HG02943 (cell line): ENCODE measurements around the gene FAM118A.
A peak's percentile ranks its signal among the peaks of the same experiment; 100 is the strongest.
"Not testable (repeated sequence)": the region's sequence is repeated elsewhere in the genome, so short reads cannot be mapped to it uniquely, and the experiment has no call there.

Source experiments
- ATAC-seq: cut with Tn5 transposase; IDR thresholded peaks from one replicate; pipeline ENCODE4 v1.9.1; 2021; ENCODE audit warnings: mild to moderate bottlenecking, low read depth, moderate library complexity; ENCODE audit not compliant: unreplicated experiment

Gene FAM118A

DNA sequence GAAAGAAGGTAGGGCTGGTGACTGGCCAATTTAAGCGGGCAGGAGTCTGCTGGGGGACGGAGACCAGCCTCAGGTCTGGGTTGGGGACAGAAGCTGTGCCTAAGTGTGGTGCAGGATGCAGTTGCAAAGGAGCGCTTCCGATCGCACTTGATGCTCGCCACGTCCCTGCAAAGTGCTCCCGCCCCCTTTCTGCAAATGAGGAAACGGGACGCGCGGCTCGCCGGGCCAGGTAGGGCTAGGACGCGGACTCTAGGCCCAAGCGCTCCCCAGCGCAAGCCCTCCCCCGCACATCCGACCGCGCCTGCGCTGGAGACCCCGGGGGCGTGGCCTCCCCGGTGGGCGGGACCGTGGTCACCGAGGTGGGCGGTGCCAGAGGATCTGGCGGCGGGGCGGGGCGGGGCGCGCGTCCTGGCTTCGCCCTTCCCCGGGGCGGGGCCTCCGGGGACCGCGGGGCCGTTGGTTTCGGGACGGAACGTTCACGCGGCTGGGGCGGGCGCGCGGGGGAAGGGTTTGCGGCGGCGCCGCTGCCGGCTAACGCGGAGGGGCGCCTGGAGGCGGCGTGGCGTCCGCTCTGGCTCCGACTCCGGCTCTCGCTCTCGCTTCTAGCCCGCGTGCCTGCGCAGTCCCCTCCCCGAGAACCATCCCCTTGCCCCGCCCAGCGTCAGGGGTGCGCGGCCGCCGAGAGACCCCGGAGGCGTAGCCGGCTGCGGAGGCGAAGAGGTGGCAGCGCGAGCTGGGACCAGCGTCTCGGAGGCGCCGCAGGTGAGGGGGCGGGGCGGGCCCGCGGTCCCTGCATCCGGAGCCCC lies at the start of gene FAM118A:
Gene FAM118A, plus strand, starts transcription at position 513 of the 806 bp plus-strand sequence. CDS start 12,446 bp downstream, outside the sequence.
- ATAC-seq = peak; percentile 73

DNA sequence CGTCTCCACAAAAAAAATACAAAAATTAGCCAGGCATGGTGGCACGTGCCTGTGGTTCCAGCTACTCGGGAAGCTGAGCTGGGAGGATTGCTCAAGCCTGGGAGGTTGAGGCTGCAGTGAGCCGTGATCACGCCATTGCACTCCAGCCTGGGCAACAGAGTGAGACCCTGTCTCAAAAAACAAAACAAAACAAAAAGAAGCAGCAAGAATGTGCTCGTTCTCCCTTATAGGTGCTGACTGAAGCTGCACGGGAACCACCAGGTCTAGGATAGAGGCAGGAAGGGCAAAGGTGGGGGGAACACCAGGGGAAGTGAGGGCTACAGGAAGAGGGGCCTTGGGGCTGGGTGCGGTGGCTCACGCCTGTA lies 49.4 kb upstream of the FAM118A start:
- not testable (repeated sequence) for ATAC-seq

DNA sequence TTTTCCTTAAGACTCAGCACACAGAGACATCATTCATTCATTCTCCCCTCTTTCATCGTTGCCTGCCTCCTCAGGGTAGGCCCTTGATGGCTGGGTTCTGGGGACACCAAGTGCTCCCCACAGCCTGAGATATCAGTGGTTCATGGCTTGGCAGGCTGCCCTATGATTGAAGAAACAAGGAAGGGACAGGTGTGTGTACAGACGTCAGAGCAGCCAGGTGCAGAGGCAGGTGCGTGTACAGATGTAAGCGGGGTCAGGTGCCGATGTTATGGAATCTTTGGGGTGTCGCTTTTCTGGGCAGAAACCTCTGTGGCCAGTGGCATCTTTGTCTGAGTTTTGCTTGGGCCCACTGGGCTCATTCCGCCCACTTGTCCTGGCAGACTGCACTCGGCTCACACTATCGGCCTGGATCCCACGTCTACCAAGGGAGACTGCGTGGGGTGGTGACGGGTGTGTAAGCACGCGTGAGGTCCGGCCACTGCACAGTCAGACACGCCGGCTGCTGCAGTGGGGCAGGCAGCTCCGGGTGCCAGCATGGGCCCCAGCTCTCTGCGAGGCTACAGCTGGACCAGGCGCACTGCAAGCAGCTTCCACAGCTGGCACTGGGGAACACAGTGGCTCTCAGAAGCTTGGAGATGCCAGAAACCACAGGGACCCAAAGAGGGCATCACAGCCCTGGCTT lies 48.2 kb upstream of the FAM118A start:
- ATAC-seq = no peak

DNA sequence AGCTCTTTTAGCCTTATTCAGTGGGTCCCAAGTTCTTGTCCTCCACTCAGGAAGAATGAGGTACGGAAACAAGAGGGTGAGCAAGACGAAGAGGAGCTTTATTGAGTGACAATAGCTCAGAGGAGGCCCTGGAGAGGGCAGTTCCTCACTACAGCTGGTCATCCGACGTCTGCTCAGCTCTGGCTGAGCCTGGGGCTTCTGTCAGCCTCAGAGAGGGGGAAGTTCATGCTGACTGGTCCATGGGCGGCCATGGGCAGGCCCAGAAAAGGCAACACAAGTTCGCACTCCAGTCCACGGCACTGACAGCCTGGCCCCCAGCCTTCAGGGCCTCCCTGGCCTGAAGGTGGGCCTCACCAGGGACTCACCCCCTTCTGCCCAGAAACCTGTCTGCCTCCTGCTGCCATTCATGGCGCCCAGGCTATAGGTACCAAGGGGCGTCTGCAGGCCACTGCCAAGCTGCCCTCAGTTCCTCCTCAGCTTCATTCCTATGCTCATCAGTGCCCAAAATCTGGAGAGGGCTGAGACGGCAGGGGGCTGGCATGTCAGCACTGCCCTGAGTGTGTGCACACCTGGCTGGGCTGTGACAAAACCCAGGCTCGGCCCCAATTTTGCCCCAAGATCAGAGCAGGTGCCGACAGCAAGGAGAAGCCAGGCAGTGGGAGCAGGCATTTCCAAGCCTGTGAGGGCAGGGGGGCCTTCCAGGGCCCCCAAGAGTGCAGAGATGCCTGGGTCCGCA lies 47.4 kb upstream of the FAM118A start:
- no peak for ATAC-seq

DNA sequence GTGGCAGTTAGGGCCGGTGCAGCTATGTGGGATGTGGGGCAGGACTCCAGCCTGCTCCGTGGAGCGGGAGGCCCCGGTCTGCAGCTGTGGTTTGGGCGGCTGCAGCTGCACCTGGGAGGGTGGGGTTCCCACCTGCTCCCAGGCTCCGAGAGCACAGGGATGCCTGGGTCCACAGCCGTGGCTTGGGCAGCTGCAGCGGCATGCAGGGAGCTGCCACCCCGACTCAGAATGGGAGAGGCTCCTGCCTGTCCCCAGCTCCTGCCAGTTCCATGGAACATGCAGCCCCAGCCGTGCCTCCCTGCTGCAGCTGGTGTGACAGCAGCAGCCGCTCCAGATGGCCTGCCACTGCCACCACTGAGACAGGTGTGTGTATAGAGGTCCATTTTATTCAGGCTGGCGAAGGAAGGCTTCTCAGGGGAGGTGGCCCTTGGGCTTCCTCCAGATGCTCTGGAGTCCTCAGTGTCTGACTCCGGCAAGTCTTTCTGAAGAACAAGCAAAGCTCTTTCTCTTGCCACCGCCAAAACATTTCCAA lies 46.7 kb upstream of the FAM118A start:
- peak; percentile 33 for ATAC-seq

DNA sequence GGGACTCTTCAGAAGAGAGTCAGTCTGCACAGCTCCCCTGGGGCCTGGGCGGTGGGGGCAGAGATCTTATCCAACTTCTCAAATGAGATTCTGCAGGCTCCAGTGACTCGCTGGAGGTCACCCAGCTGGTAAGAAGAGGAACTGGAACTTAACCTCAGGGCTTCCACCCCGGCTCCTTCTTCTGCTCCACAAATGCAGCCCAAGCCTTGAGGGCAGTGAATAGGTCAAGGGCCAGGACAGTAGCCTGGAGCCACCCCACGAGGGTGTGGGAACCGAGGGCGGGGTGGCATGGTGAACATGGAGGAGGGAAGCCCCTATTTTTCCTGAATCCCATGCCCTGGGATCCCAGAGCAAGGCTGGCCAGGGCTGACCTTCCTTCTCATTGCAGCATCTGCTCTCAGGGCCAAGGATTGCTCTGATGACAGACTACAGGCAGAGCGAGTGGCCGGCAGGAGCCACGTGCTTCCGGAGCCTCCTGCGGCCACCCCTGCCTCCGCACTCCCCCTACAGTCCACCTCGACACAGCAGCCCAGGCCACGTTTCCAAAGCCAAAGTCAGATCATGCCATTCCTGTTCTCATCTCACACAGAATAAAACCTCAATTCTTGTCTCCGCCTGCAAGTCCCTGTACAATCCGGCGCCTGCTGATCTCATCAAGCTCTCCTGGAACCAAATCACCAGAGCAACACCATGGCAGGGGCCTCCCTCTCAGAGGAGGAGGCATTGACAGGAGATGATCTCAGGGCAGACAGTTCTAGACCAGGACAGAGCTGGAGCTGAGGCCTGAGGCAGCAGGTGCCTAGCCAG lies 46.1 kb upstream of the FAM118A start:
- peak; percentile 62 for ATAC-seq

DNA sequence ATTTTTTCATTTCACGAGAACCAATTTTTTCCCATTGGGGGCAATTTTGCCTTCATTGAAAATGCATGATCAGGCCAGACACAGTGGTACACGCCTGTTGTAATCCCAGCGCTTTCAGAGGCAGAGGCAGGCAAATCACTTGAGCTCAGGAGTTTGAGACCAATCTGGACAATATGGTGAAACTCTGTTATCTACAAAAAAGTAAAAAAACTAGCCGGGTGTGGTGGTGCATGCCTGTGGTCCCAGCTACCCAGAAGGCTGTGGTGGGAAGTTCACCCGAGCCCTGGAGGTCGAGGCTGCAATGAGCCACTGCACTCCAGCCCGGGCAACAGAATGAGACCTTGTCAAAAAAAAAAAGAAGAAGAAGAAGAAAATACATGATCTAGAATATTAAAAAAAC lies 44.2 kb upstream of the FAM118A start:
- no peak for ATAC-seq

DNA sequence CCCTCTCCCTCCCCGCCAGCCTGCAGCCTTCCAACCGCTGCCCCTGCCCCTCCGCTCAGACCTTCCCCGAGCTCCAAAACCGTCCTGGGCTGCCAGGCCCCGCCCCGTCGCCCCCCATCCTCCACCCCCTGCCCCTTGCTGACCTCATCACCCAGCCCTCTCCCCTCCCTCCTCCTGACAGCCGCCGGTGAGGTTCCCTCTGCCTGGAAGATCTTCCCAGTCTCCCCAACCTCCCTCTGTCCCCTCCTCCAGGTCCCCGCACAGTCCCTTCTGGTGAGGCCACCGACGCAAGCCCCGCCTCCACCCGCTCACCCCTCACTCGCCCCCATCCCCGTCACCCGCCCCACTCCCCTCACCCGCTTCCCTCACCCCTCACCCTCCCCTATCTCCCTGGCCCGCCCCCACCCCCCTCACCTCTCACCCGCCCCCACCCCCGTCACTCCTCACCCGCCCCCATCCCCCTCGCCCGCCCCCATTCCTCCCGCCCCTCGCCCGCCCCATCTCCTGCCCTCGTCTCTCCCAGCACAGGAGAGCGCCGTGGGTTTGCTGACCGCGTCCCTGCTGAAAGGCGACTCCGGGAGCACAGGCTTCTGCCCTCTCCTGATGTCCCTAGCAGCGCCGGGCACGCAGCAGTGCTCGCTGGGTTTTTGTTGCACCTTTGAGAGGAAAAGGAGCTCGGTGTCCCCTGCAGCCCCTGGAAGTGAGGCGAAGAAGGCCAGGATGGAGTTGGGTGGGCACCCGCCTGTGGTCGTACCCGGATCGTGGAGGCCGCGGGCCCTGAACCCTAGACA lies 41.4 kb upstream of the FAM118A start:
- no peak for ATAC-seq

DNA sequence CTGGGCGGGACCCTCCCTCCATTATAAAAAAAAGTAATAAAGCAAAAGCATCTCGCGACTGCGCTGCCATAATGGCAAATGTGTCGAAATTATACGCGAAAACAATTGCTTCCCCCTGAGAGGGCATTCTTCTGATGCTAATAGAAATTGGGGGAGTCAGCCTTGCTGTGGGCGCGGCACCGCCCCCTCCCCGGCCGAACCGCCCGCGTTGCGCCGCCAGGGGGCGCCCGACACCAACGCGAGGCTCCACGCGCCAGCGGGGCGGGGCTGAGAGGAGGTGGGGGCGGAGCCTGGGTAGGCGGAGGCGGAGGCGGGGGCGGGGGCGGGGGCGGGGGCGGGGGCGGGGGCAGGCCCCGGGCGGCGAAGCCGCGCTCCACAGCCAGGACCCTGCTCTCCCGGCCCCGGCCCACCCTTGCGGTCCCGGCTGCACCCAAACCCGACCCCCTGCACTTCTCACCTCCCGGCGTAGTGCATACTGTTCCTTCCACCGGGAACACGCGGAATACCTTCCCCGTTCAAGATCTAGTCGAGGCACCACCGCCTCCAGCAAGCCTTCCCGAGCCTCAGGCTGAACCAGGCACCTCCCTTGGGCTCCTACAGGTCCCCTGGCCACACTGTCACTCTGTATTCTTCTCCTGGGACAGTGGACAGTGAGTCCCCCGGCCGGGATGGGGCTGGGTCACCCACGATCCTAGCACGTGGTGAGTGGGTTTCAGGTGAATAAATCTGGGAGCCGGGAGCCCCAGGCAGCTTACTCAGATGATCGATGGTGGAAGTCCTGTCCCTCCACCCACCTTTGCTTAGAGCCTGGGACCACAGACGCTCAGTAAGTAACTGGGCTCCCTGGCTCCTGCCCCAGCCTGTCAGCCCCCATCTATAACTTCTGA lies 40.5 kb upstream of the FAM118A start:
- ATAC-seq = no peak

DNA sequence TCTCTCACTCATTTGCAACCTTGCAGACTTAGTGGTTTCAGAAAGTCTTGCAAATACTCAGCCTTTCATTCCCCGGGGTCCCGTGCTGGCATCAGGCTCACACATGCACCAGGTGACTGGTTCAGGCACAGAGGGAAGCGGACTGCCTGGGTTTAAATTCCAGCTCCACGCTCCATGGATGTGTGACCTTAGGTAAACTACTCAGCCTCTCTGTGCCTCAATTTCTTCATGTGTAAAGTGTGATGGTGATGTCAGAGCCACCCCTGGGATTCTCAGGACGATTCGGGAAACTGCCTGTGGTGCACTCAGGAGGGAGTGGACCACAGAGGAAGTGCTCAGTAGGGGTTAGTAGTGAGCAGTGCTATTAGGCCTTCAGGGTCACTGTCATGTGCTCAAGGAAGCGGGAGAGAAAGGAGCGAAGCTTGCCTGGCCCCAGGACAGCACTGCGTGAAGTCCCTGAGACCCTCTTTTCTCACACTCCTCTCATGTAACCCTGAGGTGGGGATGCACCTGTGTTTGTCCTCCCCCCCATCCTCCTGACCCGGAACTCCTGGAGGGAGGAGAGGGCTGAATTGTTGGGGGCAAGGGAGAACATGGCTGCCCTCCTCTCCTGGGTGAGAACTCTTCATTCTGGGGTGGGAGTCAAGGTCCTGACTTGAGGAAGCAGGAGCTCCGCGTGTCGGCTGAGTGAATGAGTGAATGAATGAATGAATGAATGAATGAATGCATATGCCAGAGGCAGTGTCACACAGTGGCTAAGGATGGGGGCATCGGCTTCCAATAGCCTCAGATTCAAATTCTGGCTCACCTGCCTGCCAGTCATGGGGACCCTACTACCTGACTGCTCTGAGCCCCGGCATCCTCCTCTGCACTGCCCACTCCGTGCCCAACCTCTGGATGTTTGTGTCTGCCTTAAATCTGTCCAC lies 39.4 kb upstream of the FAM118A start:
- no peak for ATAC-seq

DNA sequence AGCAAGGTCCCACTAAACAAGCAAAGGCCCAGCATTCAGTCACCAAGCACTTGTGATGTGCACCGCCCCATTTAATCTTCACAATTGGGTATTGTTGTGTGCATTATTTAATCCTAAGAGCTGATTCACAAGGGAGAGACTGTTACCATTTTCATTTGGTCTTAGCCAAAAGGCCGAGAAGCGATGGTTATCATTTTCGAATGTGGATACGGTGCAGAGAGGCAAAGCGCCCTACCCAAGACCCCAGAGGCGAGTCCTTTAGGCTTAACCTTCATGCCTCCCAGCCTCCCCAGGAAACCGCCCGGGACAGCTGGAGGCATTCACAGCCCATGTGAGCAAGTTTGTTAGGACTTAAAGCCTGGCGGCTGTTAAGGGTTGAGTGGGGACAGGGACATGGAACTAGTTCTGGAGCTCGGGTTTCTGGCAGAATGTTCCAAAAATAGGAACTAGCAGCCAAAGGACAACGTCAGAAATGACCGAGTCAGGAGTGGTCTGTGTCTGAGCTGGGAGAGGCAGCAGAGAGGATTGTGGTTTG lies 38.0 kb upstream of the FAM118A start:
- no peak for ATAC-seq

DNA sequence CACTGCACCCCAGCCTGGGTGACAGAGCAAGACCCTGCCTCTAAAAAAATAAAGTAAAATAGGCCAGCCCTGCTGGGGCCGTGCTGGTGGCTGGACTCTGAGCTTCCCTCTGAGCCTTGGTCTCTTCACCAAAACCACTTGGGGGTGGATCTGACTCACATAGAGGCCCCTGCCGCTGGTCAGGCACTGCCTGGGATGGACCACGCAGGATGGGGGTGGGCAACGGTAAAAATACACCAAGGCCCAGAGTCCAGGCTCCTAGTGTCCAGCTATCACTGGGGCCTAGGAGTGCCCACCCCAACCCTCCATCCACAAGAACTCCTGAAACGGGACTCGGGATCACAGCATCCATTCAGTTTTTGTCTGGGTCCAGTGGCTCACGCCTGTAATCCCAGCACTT lies 37.2 kb upstream of the FAM118A start:
- no peak for ATAC-seq

DNA sequence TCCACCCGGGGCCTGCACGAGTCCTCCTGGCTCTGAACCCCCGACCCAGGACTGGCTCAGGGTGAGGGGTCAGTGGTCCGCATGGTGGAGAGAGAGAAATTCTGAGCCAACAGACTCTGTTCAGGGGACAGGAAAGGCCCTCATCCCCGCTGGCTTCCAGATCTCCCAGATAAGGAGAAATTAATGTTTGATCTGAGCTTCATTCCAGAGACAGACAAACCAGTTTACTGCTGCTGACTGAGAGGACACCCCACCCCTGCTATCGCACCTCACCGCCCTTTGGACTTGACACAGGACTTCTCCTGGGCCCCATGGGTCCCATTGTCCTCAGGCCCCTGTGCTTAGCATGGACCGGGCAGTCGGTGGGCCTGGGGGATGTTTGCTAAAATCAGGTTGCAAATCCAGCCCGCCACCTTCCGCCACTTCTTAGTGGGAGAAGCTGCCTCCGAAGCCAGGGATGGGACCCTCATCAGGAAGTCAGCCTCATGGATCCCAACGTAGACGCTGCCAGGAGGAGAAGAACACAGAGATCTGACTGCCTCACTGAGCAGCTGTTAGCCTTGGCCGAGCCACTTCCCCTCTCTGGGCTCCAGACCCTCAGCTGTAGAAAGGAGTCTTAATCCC lies 36.2 kb upstream of the FAM118A start:
- no peak for ATAC-seq

DNA sequence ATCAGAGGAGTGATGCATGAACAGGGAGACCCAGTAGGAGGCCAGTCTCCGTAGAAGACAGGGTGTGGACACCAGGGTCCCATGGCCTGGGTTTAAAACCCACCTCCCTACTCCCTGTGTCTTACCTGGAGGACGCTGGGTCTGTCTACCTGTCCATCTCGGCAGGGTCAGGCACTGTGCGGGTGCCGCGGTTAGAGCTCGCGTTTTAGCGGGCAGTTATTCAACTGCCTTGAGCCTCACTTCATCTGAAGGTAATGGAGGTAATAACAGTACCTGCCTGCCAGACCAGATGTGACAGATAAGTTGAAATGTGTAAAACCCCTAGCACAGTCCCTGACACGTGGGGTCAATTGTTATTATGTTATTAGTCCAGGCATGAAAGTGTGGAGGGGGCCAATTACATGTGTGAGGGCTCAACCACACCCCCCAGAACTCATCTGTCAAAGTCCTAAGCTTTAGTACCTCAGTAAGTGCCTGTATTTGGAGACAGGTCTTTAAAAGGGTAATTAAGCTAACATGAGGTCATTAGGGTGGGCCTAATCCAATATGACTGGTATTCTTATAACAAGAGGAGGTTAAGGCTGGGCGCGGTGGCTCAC lies 33.1 kb upstream of the FAM118A start:
- ATAC-seq = no peak

DNA sequence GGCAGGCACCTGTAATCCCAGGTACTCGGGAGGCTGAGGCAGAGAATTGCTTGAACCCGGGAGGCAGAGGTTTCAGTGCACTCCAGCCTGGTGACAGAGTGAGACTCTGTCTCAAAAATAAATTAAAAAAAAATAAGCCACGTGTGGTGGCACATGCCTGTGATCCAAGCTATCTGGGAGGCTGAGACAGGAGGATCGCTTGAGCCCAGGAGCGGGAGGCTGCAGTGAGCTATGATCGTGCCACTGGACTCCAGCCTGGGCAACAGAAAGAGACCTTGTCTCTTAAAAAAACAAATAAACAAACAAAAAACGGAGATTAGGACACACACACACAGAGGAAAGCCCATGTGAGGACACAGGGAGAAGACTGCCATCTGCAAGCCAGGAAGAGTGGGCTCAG lies 32.0 kb upstream of the FAM118A start:
- not testable (repeated sequence) for ATAC-seq

DNA sequence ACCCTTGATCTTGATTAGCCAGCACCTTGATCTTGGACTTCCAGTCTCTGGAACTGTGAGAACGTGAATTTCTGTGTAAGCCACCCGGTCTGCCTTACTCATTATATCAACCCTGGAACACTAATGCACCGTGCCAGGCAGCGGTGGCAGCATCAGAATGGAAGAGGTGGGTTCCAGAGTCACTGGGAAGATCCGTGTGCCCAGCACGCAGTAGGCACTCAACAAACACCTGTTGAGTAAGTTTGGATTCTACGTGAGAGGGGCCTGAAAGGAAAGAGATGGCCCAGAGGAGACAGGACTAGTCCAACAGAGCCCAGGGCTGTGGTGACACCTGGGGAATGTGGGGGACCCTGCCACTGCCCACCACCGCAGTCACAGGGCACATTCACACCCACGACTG lies 31.6 kb upstream of the FAM118A start:
- ATAC-seq = no peak
